Left ventricle myocardium superior (tissue), 1 donor: ENCODE measurements around the gene SETD4. TPM values are rescaled to one million over a fixed set of nuclear protein-coding genes. Genes with fewer than 3 reads are reported as not detected.
"Not testable (repeated sequence)": the region's sequence is repeated elsewhere in the genome, so short reads cannot be mapped to it uniquely, and the experiment has no call there.

ENCODE experiments used
- ATAC-seq: fragments of 200-7000 bp; cut with Tn5 transposase; one replicate; pipeline ENCODE4 v1.9.1; 2020; ENCODE audit warnings: mild to moderate bottlenecking, moderate library complexity
- DNase-seq: peaks from one replicate; pipeline ENCODE4 v3.0.0-alpha.2; 2020
- intact Hi-C: fragments of 100-400 bp; cut with micrococcal nuclease; formaldehyde crosslinking; loops from one replicate; pipeline ENCODE4 v1.11.0; 2022
- total RNA-seq: library from RNA; stranded (reverse); fragmentation: NEBNext Ultra II Directional; extraction: Animal tissue kit (Norgen Biotek cat#: 25700); gene quantifications from one replicate; pipeline ENCODE4 v1.2.1, GENCODE V29; 2021
- donor health status: DM: no; HTN: yes; CAD: no; lungs with severe emphysema.

The SETD4 gene
- total RNA-seq, 1 donor from 2014 or later, result 10.3 TPM

- intact Hi-C loops, result no loop called here
- DNase-seq (no peak), ATAC-seq (no peak)
Measured at GRCh38 chr21:36080386-36080785, 20.1 kb upstream of the SETD4 start.

GRCh38 chr21:36079671-36080070, 19.3 kb upstream of the SETD4 start:
- DNase-seq (no peak), ATAC-seq (no peak)
- intact Hi-C loops, result no loop called here

GRCh38 chr21:36079010-36079649, 18.8 kb upstream of the SETD4 start:
- intact Hi-C loops, result no loop called here
- DNase-seq, result peak; percentile 36
- peak; percentile 35 for ATAC-seq

- intact Hi-C loops, result no loop called here
Measured at GRCh38 chr21:36077758-36078157, 17.4 kb upstream of the SETD4 start.

GRCh38 chr21:36076878-36077655, 16.7 kb upstream of the SETD4 start:
- DNase-seq (no peak), ATAC-seq (peak; percentile 32)
- intact Hi-C loops, result no loop called here

More at GRCh38 chr21:36077758-36078157, 17.4 kb upstream of the SETD4 start:
- DNase-seq (no peak), ATAC-seq (no peak)

- DNase-seq (no peak), ATAC-seq (no peak)
- intact Hi-C loops, result no loop called here
Measured at GRCh38 chr21:36075953-36076352, 15.6 kb upstream of the SETD4 start.

- intact Hi-C loops, result no loop called here
- DNase-seq (no peak), ATAC-seq (no peak)
Measured at GRCh38 chr21:36075171-36075570, 14.8 kb upstream of the SETD4 start.

- intact Hi-C loops, ATAC-seq, DNase-seq: not testable (repeated sequence)
Measured at GRCh38 chr21:36073911-36074310, 13.6 kb upstream of the SETD4 start.

- intact Hi-C loops, result no loop called here
- ATAC-seq (no peak), DNase-seq (no peak)
Measured at GRCh38 chr21:36073181-36073580, 12.9 kb upstream of the SETD4 start.

GRCh38 chr21:36072453-36073162, 12.3 kb upstream of the SETD4 start:
- ATAC-seq, result no peak
- DNase-seq, result no peak
- intact Hi-C loops, result no loop called here

GRCh38 chr21:36070999-36071398, 10.7 kb upstream of the SETD4 start:
- intact Hi-C loops, result no loop called here
- no peak for DNase-seq
- no peak for ATAC-seq

GRCh38 chr21:36069713-36070583, 9.6 kb upstream of the SETD4 start, which contains the start of gene CBR1:
Gene CBR1 (plus strand): TSS chr21:36070024. CDS start chr21:36070116, 92 bp downstream.
- peak; percentile 99 for ATAC-seq
- intact Hi-C loops, result loop anchor here (10.0 kb wide), 1 partner anchor 45 kb away; no protein-coding TSS in a partner anchor

GRCh38 chr21:36068748-36069398, 8.5 kb upstream of the SETD4 start:
- DNase-seq (no peak), ATAC-seq (no peak)
- intact Hi-C loops, result loop anchor here (10.0 kb wide), 1 partner anchor 46 kb away; no protein-coding TSS in a partner anchor

More at GRCh38 chr21:36069713-36070583, 9.6 kb upstream of the SETD4 start, which contains the start of gene CBR1:
- DNase-seq, result peak; percentile 97

- intact Hi-C loops, result loop anchor here (10.0 kb wide), 1 partner anchor 49 kb away; no protein-coding TSS in a partner anchor
- no peak for ATAC-seq
Measured at GRCh38 chr21:36065497-36066036, 5.2 kb upstream of the SETD4 start.

GRCh38 chr21:36064085-36064460, 3.7 kb upstream of the SETD4 start:
- DNase-seq, result no peak
- ATAC-seq, result no peak
- intact Hi-C loops, result loop anchor here (10.0 kb wide), 1 partner anchor 51 kb away; no protein-coding TSS in a partner anchor

More at GRCh38 chr21:36065497-36066036, 5.2 kb upstream of the SETD4 start:
- no peak for DNase-seq

- intact Hi-C loops, result loop anchor here (10.0 kb wide), 1 partner anchor 51 kb away; no protein-coding TSS in a partner anchor
- DNase-seq, result no peak
Measured at GRCh38 chr21:36063375-36064084, 3.2 kb upstream of the SETD4 start.

GRCh38 chr21:36061445-36061844, 1.1 kb upstream of the SETD4 start:
- intact Hi-C loops, result loop anchor here (10.0 kb wide), 1 partner anchor 53 kb away; no protein-coding TSS in a partner anchor
- DNase-seq (no peak), ATAC-seq (no peak)

More at GRCh38 chr21:36063375-36064084, 3.2 kb upstream of the SETD4 start:
- no peak for ATAC-seq
